ENCODE data around the gene SYNE1. TPM values are rescaled to one million over a fixed set of nuclear protein-coding genes. Genes with fewer than 3 reads are reported as not detected.

SYNE1 gene
- total RNA-seq, 4 donors from 2014 or later = 29.1 to 51.5 (median 45.6) TPM

- Histone ChIP-seq H3K36me3 (peaks cover 0 to 35% of the 10 kb centered on the region in 2 donors), H3K27ac (peak overlapping the region in 1 of 4 donors; percentile 72), H3K9me3 (no peaks in the 10 kb centered on the region), H3K4me1 (peaks cover 20 to 21% of the 10 kb centered on the region in 2 donors), H3K27me3 (no peaks in the 10 kb centered on the region), H3K4me3 (no peak overlapping the region)
- intact Hi-C loops (cut with DNase I; ENCODE audit: low total_unique reads) = no loop called here
- in situ Hi-C loops (cut with MboI; ENCODE audit: low sequenced_read_pairs in 4 of 4) = no loop called here
- DNase-seq (no peak), ATAC-seq (no peak)
- no peak for TF ChIP-seq POLR2A (IDR thresholded peaks at IDR 0.05)
- TF ChIP-seq CTCF (IDR thresholded peaks at IDR 0.05 in 4 of 5, conservative IDR thresholded peaks at IDR 0.05 in 1 of 5) = no peak
Observed at GRCh38 chr6:152353440-152353839, 283.7 kb downstream of the SYNE1 start.

GRCh38 chr6:152351742-152352141 is 285.4 kb downstream of the SYNE1 start:
- Histone ChIP-seq H3K4me3 (no peak overlapping the region), H3K4me1 (peaks cover 20 to 21% of the 10 kb centered on the region in 2 donors), H3K9me3 (no peaks in the 10 kb centered on the region), H3K27ac (peak overlapping the region; percentile 64 to 81 (median 68)), H3K27me3 (no peaks in the 10 kb centered on the region), H3K36me3 (peaks cover 0 to 26% of the 10 kb centered on the region in 2 donors)
- no peak for TF ChIP-seq POLR2A (IDR thresholded peaks at IDR 0.05)
- no peak for TF ChIP-seq CTCF (IDR thresholded peaks at IDR 0.05 in 4 of 5, conservative IDR thresholded peaks at IDR 0.05 in 1 of 5)
- DNase-seq (peak in 1 of 2 donors; percentile 45), ATAC-seq (peak; percentile 64 to 68)
- intact Hi-C loops (cut with DNase I; ENCODE audit: low total_unique reads) (no loop called here), in situ Hi-C loops (cut with MboI; ENCODE audit: low sequenced_read_pairs in 4 of 4) (no loop called here)

- TF ChIP-seq CTCF (IDR thresholded peaks at IDR 0.05 in 4 of 5, conservative IDR thresholded peaks at IDR 0.05 in 1 of 5) (no peak), POLR2A (IDR thresholded peaks at IDR 0.05) (no peak)
- DNase-seq (peak; percentile 31 to 67), ATAC-seq (peak; percentile 86 to 95)
- Histone ChIP-seq H3K27ac (peak overlapping the region; percentile 64 to 81 (median 68)), H3K36me3 (peaks cover 0 to 29% of the 10 kb centered on the region in 2 donors), H3K27me3 (no peaks in the 10 kb centered on the region), H3K4me3 (no peak overlapping the region), H3K4me1 (peaks cover 20 to 21% of the 10 kb centered on the region in 2 donors), H3K9me3 (no peaks in the 10 kb centered on the region)
- in situ Hi-C loops (cut with MboI; ENCODE audit: low sequenced_read_pairs in 4 of 4) = no loop called here
- intact Hi-C loops (cut with DNase I; ENCODE audit: low total_unique reads) = no loop called here
Observed at GRCh38 chr6:152351110-152351509, 286.1 kb downstream of the SYNE1 start.

- no peaks in the 10 kb centered on the region for H3K27me3 ChIP-seq
- intact Hi-C loops (cut with DNase I; ENCODE audit: low total_unique reads) (no loop called here), in situ Hi-C loops (cut with MboI; ENCODE audit: low sequenced_read_pairs in 4 of 4) (loop anchor here in 1 of 4 donors (25.0 kb wide), 1 partner anchor 136 kb away; no protein-coding TSS in a partner anchor)
- no peak for ATAC-seq
- no peak for DNase-seq
- no peak overlapping the region for H3K27ac ChIP-seq
- peaks cover 24 to 31% of the 10 kb centered on the region in 2 donors for H3K4me1 ChIP-seq
- TF ChIP-seq CTCF (IDR thresholded peaks at IDR 0.05 in 4 of 5, conservative IDR thresholded peaks at IDR 0.05 in 1 of 5) = no peak
- TF ChIP-seq POLR2A (IDR thresholded peaks at IDR 0.05) = no peak
- H3K4me3 ChIP-seq = no peak overlapping the region
- H3K9me3 ChIP-seq = no peaks in the 10 kb centered on the region
- peaks cover 0 to 20% of the 10 kb centered on the region in 2 donors for H3K36me3 ChIP-seq
Observed at GRCh38 chr6:152348116-152348515, 289.0 kb downstream of the SYNE1 start.
